DND-41 (cell line): ENCODE results near the gene DPP9.
"Not testable (repeated sequence)": the region's sequence is repeated elsewhere in the genome, so short reads cannot be mapped to it uniquely, and the experiment has no call there.

ENCODE experiments used
- ATAC-seq: fragments of 200-7000 bp; cut with Tn5 transposase; 3 replicates; pipeline ENCODE4 v1.9.1; 2021; ENCODE audit warnings: low read depth; ENCODE audit not compliant: insufficient read depth
- DNase-seq: peaks from one replicate; pipeline ENCODE4 v3.0.0-alpha.2; 2020
- H2AFZ ChIP-seq: 2 replicates; pipeline ENCODE4 v1.6.0; 2012; ENCODE audit warnings: low read depth, low read length
- H3K27ac ChIP-seq: 2 replicates; pipeline ENCODE4 v1.5.1; 2012; ENCODE audit warnings: low read length, inconsistent platforms
- H3K27me3 ChIP-seq: fragments of 200-600 bp; sonication (generic); 2 replicates; pipeline ENCODE4 v1.6.0; 2012; ENCODE audit warnings: low read length, mild to moderate bottlenecking, inconsistent platforms; ENCODE audit not compliant: insufficient read depth, poor library complexity
- H3K36me3 ChIP-seq: 2 replicates; pipeline ENCODE4 v1.5.1; 2012; ENCODE audit warnings: low read length, inconsistent platforms; ENCODE audit not compliant: insufficient read depth
- H3K4me1 ChIP-seq: 2 replicates; pipeline ENCODE4 v1.5.1; 2012; ENCODE audit warnings: mild to moderate bottlenecking, low read length; ENCODE audit not compliant: insufficient read depth
- H3K4me2 ChIP-seq: 2 replicates; pipeline ENCODE4 v1.6.0; 2012; ENCODE audit warnings: mild to moderate bottlenecking, moderate library complexity, low read length, inconsistent platforms; ENCODE audit not compliant: insufficient read depth
- H3K4me3 ChIP-seq, 2 experiments: fragments of 200-600 bp in 1 of 2; shearing (Covaris generic) in 1 of 2; 2 replicates each; pipeline ENCODE4 v1.5.1; 2012 to 2016; ENCODE audit warnings: inconsistent platforms in 2 of 2, low read length in 2 of 2, mild to moderate bottlenecking in 2 of 2, low read depth in 1 of 2, moderate library complexity in 1 of 2
- H3K79me2 ChIP-seq: 2 replicates; pipeline ENCODE4 v1.6.0; 2012; ENCODE audit warnings: low read length, inconsistent platforms; ENCODE audit not compliant: insufficient read depth
- H3K9ac ChIP-seq: 2 replicates; pipeline ENCODE4 v1.6.0; 2012; ENCODE audit warnings: low read depth, mild to moderate bottlenecking, inconsistent platforms, low read length, moderate library complexity
- H3K9me3 ChIP-seq: 2 replicates; pipeline ENCODE4 v1.5.1; 2012; ENCODE audit warnings: low read length, moderate library complexity, mild to moderate bottlenecking, inconsistent platforms; ENCODE audit not compliant: insufficient read depth, severe bottlenecking
- H4K20me1 ChIP-seq: 2 replicates; pipeline ENCODE4 v1.6.0; 2012; ENCODE audit warnings: low read length; ENCODE audit not compliant: insufficient read depth
- EZH2 ChIP-seq: IDR thresholded peaks from 3 replicates; pipeline ENCODE4 v1.6.1; 2012; ENCODE audit warnings: borderline replicate concordance, low read depth, mild to moderate bottlenecking, moderate library complexity, low read length, inconsistent platforms; ENCODE audit not compliant: severe bottlenecking
- TF ChIP-seq, protein P1 (sequence below): IDR thresholded peaks from 2 replicates; pipeline ENCODE4 v1.5.1; 2012; ENCODE audit warnings: borderline replicate concordance, low read length, moderate library complexity, mild to moderate bottlenecking; ENCODE audit not compliant: poor library complexity, severe bottlenecking; ENCODE audit errors: extremely low read depth

DPP9 gene

DNA sequence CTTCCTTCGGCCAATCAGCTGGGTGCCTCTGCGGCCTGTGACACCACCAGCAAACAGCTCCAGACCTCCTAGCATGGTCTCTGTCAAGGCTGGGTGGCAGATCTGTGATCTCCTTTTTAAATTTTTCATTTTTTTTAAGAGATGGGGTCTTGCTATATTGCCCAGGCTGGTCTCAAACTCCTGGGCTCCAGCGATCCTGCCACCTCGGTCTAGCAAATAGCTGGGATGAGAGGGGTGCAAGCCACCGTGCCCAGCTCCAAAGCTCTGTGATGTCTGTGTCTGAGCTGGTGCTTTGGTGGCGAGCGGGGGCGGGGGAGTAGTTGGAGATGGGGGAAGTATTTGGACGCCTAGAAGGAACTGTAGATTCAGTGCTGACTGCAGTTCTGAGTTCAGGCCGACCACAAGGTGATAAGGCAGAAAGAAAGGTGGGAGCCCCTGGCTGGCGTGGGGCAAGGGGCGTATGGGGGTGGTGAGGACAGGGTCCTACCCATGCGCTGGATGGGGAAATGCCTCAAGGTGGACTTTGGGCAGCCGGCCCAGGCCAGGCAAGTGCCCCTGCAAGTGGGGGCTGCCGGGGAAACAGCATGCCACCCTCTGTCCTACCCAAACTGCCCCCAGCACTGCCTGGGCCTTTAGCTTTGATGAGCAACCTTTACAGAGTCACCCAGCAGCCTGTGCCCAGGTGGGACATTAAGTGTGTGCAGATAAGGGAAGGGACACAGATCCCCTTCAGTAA lies 5.5 kb downstream of the DPP9 start:
- H3K36me3 ChIP-seq = peaks cover 89% of the 10 kb centered on the region
- no peaks in the 10 kb centered on the region for H3K27me3 ChIP-seq
- ATAC-seq (no peak), DNase-seq (no peak)
- no peak overlapping the region for H3K27ac ChIP-seq
- H3K9me3 ChIP-seq = no peaks in the 10 kb centered on the region
- H4K20me1 ChIP-seq = peaks cover 35% of the 10 kb centered on the region
- peaks cover 30% of the 10 kb centered on the region for H3K4me1 ChIP-seq
- TF ChIP-seq, protein P1, sequence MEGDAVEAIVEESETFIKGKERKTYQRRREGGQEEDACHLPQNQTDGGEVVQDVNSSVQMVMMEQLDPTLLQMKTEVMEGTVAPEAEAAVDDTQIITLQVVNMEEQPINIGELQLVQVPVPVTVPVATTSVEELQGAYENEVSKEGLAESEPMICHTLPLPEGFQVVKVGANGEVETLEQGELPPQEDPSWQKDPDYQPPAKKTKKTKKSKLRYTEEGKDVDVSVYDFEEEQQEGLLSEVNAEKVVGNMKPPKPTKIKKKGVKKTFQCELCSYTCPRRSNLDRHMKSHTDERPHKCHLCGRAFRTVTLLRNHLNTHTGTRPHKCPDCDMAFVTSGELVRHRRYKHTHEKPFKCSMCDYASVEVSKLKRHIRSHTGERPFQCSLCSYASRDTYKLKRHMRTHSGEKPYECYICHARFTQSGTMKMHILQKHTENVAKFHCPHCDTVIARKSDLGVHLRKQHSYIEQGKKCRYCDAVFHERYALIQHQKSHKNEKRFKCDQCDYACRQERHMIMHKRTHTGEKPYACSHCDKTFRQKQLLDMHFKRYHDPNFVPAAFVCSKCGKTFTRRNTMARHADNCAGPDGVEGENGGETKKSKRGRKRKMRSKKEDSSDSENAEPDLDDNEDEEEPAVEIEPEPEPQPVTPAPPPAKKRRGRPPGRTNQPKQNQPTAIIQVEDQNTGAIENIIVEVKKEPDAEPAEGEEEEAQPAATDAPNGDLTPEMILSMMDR = no peak
- TF ChIP-seq EZH2 = no peak
- H3K9ac ChIP-seq = no peak overlapping the region
- H3K4me3 ChIP-seq = no peak overlapping the region
- peaks cover 35% of the 10 kb centered on the region for H3K79me2 ChIP-seq
- no peak overlapping the region for H2AFZ ChIP-seq
- no peak overlapping the region for H3K4me2 ChIP-seq

DNA sequence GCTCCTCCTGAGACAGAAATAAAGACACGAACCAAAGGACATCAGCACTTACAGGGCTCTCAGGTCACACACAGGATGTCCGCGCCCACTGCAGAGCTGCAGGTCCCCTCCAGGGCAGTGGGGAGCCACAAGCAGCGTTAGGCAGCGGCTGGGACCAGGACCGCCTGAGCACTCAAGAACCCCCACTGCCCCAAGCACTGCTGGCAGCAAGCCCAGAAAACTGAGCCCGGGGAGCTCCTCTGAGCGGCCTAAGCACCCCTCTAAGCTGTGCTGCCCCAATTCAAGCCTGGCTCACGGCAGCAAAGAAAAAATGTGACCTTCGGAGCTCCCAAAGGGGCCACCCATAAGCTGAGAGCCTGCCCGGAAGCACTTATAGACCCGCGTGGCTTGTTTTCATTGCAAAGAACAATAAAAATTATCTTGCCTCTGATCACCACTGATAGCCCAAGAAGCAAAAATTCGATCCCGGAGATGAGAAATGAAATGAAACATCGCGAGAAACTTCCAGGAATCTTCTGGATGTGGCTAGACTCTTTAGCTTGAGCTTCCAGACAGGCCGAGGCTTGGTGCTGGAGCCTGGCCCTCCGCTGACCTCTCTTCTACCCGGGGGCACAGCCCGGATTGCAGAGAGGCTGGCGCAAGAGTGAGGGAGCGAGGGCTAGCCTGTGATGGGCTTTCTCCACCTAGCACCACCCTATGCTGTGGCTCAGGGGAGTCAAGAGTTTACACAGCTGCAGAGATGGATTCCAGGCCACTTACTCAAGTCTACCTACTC lies 6.3 kb downstream of the DPP9 start:
- TF ChIP-seq EZH2 = no peak
- TF ChIP-seq, protein P1 = no peak
- Histone ChIP-seq H3K27me3 (no peaks in the 10 kb centered on the region), H2AFZ (no peak overlapping the region), H4K20me1 (peaks cover 33% of the 10 kb centered on the region), H3K4me1 (peaks cover 23% of the 10 kb centered on the region), H3K27ac (no peak overlapping the region), H3K36me3 (peaks cover 90% of the 10 kb centered on the region), H3K9me3 (no peaks in the 10 kb centered on the region), H3K4me3 (no peak overlapping the region), H3K79me2 (peaks cover 27% of the 10 kb centered on the region), H3K4me2 (no peak overlapping the region), H3K9ac (no peak overlapping the region)
- DNase-seq (no peak), ATAC-seq (no peak)

DNA sequence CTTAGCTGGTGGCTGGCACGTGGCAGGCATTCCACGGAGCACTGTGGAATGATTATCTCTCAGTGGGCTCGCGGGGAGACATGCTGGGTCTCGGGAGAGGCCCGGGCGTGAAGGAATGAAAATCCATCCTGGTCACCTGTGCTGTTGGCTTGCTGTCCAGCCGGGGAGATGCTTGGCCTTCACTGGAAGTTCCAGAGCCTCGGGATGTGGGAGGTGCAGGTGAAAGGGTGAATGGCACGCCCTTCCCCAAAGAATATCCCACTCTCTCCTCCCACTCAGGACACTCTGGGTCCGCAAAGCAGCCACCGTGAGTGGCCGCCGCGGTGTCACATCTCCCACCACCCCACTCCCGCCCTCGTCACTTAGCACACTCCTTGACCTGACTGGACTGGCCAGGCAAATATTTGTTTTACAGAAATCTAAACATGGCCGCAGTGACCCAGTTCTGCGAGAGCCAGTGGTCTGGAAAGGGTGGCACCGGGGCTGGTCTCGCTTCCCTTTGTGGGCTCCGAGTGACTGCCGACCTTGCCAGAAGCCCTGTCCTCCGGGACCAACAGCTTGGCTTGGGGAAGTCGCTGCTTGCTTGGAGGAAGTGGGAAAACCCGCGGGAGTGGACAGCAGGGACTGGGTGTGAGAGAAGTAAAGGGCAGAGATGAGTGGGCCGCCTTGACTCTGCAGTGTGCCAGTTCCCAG lies 8.0 kb downstream of the DPP9 start:
- peaks cover 10% of the 10 kb centered on the region for H3K79me2 ChIP-seq
- no peak overlapping the region for H3K9ac ChIP-seq
- H3K4me1 ChIP-seq = peaks cover 6% of the 10 kb centered on the region
- no peak overlapping the region for H3K4me2 ChIP-seq
- peaks cover 22% of the 10 kb centered on the region for H4K20me1 ChIP-seq
- no peaks in the 10 kb centered on the region for H3K27me3 ChIP-seq
- TF ChIP-seq EZH2 = no peak
- TF ChIP-seq, protein P1 = no peak
- peaks cover 91% of the 10 kb centered on the region for H3K36me3 ChIP-seq
- no peaks in the 10 kb centered on the region for H3K9me3 ChIP-seq
- DNase-seq (no peak), ATAC-seq (no peak)
- no peak overlapping the region for H3K27ac ChIP-seq
- H2AFZ ChIP-seq = no peak overlapping the region
- H3K4me3 ChIP-seq = no peak overlapping the region

DNA sequence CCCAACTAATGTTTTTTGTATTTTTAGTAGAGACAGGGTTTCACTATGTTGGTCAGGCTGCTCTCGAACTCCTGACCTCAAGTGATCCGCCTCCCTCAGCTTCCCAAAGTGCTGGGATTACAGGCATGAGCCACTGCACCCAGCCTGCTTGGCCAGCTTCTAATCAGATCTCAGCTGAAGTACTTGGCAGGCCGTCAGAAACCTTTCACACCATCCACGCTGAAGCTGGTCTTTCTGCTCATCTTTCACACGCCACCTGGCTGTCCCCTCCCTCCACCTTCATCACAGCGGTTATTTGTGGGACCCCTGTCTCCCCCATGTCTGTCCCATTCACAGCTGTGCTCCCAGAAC lies 8.5 kb downstream of the DPP9 start:
- H3K4me1 ChIP-seq, H3K27me3 ChIP-seq, H3K27ac ChIP-seq, H2AFZ ChIP-seq, DNase-seq, H3K4me3 ChIP-seq, ATAC-seq, H3K79me2 ChIP-seq, H3K9me3 ChIP-seq, H3K9ac ChIP-seq, H3K4me2 ChIP-seq: not testable (repeated sequence)
- Histone ChIP-seq H3K36me3 (peaks cover 91% of the 10 kb centered on the region), H4K20me1 (peaks cover 17% of the 10 kb centered on the region)
